Large intestine (tissue), 3 donors: Measurements from ENCODE around the gene NAA50. TPM values are rescaled to one million over a fixed set of nuclear protein-coding genes. Genes with fewer than 3 reads are reported as not detected.

Experiments used
- DNase-seq, 2 donors: peaks; one replicate each; pipeline versions ENCODE4 v3.0.0 to v3.0.0-alpha.2; 2013
- H3K27ac ChIP-seq: one replicate; pipeline ENCODE4 v1.5.1; 2013; ENCODE audit warnings: low read length
- H3K27me3 ChIP-seq: 2 replicates; pipeline ENCODE4 v1.6.1; 2013; ENCODE audit warnings: low read length; ENCODE audit not compliant: control insufficient read depth, insufficient read depth
- H3K36me3 ChIP-seq: 2 replicates; pipeline ENCODE4 v1.6.1; 2013; ENCODE audit warnings: low read length; ENCODE audit not compliant: control insufficient read depth, insufficient read depth
- H3K4me1 ChIP-seq: one replicate; pipeline ENCODE4 v1.6.1; 2013; ENCODE audit warnings: low read length; ENCODE audit not compliant: control insufficient read depth, insufficient read depth
- H3K4me3 ChIP-seq: one replicate; pipeline ENCODE4 v1.5.1; 2013; ENCODE audit warnings: low read length
- H3K9me3 ChIP-seq: one replicate; pipeline ENCODE4 v1.6.1; 2013; ENCODE audit warnings: mild to moderate bottlenecking, low read depth, low read length, moderate library complexity; ENCODE audit not compliant: control insufficient read depth
- WGBS: methylation state at CpG from one replicate; pipeline ENCODE4 v1.1.5; 2013; ENCODE audit warnings: low lambda C conversion rate; ENCODE audit not compliant: insufficient coverage; 5-methylcytosine and 5-hydroxymethylcytosine counted together
- polyA plus RNA-seq: library from polyadenylated mRNA; unstranded; fragments of 120-200 nt; gene quantifications from one replicate; pipeline ENCODE4 v1.2.1, GENCODE V29; 2013

Gene NAA50
- polyA plus RNA-seq, 1 donor, result 85.5 TPM

DNA sequence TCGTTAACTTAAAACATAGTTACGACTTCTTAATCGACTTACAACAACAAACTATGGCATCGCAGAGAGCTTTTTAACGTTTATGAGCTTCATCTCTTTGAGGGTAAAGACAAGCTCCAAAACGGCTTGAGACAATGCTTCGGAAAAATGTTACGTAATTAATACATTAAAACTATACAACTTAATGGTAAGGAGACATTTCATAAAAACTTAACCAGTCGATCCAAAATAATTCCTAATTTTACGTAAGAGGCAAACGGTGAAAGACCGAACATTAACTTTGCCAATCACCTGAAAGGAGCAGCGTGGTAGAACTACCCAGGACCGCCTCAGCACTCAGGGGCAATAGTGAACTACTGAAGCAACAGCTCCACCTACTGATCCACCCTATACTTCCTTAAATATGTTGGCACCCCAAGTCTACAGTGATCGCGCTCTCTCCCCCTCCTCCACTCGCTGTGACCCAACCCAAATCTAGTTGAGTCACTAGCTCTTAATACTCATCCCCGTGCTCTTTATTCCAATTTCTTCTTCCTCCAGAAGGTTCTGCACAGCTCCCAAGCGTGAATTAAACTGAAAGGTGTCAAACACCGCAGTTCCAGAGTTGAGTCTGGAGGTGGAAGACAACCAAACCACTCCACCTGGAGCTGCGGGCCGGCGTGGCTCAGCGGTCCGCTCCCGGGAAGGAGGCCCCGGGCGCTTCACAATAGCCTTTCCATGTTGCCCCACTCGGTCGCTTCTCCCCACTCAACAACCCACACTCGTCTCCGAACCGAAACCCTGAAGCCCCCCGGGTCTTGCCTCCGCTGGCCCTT, 901 bp downstream of the NAA50 start:
- H3K4me1 ChIP-seq, result peaks cover 12% of the 10 kb centered on the region

DNA sequence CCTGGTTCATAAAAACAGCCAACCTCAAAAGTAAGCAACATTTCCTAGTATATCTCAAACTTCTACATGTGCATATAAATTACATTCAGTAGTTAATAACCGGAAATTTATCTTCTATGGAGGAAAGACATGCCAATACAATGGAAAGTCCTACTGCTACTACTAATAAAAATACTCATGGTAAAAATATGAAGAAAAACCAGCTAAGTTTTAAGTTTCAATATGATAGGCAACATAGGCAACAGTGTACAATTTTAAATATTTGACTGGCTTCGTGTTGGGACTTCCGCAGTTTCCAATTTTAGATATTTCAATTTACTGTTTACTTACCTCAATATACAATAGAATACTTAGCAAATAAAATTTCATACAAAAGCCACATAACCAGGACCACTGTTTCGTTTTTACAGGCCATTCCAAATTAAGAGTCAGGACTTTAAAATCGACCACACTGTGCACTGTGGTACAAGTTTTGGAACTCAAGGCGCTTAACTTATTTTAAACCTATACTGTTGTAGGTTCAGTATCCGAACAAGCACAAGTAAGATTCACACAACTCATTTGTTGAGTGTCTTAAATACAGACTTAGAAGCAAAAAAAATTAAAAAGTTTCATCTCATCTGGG, 2.9 kb downstream of the NAA50 start:
- no peaks in the 10 kb centered on the region for H3K9me3 ChIP-seq
- 71% methylated on average over 4 of the region's 7 CpGs for WGBS
- H3K4me3 ChIP-seq, result no peak overlapping the region
- H3K36me3 ChIP-seq, result peaks cover 2% of the 10 kb centered on the region
- H3K27me3 ChIP-seq, result no peaks in the 10 kb centered on the region
- peaks cover 3% of the 10 kb centered on the region for H3K4me1 ChIP-seq
- no peak overlapping the region for H3K27ac ChIP-seq
- no peak for DNase-seq

More for the DNA sequence above, 901 bp downstream of the NAA50 start:
- Histone ChIP-seq H3K36me3 (peaks cover 2% of the 10 kb centered on the region), H3K4me3 (peak overlapping the region; percentile 85), H3K27ac (peak overlapping the region; percentile 100), H3K27me3 (no peaks in the 10 kb centered on the region), H3K9me3 (no peaks in the 10 kb centered on the region)
- 0% methylated on average over 2 of the region's 35 CpGs for WGBS
- DNase-seq, result peak; percentile 84 to 86

DNA sequence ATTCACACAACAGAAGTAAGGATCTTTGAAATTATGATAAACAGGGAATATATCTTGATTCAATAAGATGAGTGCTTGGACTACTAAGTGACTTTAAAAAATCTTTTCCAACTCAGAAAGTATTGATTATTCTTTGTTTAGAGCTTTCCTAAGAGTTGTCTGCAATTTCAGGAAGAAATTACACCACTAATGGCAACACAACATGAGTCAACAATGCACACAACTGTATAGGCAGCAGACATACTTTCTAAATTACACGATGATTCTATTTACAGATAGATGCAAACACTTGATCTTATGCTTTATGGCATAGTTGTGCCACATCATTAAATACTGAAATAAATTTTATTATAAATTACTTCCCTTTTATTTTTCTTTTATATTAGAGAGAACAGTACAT, 4.4 kb downstream of the NAA50 start:
- Histone ChIP-seq H3K27me3 (no peaks in the 10 kb centered on the region), H3K4me1 (peaks cover 3% of the 10 kb centered on the region), H3K36me3 (peaks cover 2% of the 10 kb centered on the region), H3K27ac (no peak overlapping the region), H3K4me3 (no peak overlapping the region), H3K9me3 (no peaks in the 10 kb centered on the region)
- no peak for DNase-seq
- no CpG with 5 or more reads among the region's 1 CpG for WGBS

DNA sequence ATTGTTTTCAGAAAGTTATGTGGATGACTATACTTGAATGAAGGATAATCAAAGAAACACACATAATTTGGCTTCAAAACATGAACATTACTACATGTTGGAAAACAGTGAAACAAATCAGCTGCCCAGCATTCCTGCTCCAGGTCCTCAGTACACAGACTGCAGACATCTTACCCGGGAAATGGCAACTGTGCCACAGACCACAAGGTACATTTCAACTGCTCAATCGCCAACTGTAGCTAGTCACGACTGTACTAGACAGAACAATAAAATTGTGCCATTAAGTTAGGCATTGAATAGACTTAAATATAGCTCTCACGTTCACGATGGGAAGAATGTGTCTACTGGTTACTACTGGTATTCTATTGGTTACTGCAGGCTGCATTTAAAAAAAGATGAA, 5.0 kb downstream of the NAA50 start:
- Histone ChIP-seq H3K27me3 (no peaks in the 10 kb centered on the region), H3K9me3 (no peaks in the 10 kb centered on the region), H3K4me1 (peaks cover 3% of the 10 kb centered on the region), H3K27ac (no peak overlapping the region), H3K4me3 (no peak overlapping the region), H3K36me3 (peaks cover 2% of the 10 kb centered on the region)
- WGBS, result no CpG with 5 or more reads among the region's 5 CpGs
- DNase-seq, result no peak

DNA sequence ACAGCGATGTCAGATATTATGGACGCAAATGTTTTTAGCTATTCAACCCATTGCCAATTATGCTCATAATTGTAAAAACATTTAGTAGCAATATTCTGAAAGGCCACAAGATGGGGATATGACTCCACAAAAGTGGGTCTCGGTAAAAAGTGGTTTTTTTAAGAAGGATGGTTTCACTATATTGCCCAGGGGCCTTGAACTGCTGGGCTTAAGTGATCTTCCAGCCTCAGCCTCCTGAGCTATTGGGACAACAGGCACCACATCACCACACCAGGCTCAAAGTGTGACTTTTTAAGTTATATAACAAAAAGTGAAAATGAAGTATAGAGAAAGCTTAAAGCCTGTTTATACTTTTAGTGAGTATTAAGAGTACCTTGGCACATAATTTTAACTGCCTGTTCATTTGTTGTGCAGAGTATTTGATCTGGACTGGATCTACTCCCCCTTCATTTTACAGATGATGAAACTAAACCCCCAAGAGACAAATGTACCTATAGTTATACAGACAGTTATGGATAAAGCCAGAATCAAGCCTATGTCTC, 9.4 kb downstream of the NAA50 start:
- Histone ChIP-seq H3K27ac (no peak overlapping the region), H3K4me3 (no peak overlapping the region), H3K27me3 (no peaks in the 10 kb centered on the region), H3K36me3 (peaks cover 2% of the 10 kb centered on the region), H3K4me1 (no peaks in the 10 kb centered on the region), H3K9me3 (no peaks in the 10 kb centered on the region)
- 100% methylated on average over 1 of the region's 3 CpGs for WGBS
- DNase-seq, result peak; percentile 20 to 54

DNA sequence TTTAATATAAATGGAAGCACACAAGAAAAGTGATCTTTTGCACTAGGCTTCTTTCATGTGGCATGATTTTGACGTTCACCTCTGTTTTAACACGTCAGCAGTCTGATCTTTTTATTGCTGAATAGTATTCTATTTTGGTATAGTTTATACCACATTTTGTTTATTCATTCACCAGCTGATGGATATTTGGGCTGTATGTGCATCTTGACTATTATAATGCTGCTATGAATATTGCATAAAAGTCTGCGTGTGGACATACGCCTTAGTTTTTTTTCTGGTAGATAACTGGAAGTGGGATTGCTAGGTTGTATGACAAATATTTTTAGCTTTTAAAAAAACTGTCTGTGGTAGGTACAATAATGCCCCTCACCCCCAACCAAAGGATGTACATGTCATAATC, 14.4 kb downstream of the NAA50 start:
- H3K4me3 ChIP-seq, result no peak overlapping the region
- no peaks in the 10 kb centered on the region for H3K4me1 ChIP-seq
- WGBS, result 100% methylated on average over 2 of the region's 4 CpGs
- H3K36me3 ChIP-seq, result peaks cover 6% of the 10 kb centered on the region
- H3K27ac ChIP-seq, result no peak overlapping the region
- DNase-seq, result no peak
- H3K27me3 ChIP-seq, result no peaks in the 10 kb centered on the region
- no peaks in the 10 kb centered on the region for H3K9me3 ChIP-seq

DNA sequence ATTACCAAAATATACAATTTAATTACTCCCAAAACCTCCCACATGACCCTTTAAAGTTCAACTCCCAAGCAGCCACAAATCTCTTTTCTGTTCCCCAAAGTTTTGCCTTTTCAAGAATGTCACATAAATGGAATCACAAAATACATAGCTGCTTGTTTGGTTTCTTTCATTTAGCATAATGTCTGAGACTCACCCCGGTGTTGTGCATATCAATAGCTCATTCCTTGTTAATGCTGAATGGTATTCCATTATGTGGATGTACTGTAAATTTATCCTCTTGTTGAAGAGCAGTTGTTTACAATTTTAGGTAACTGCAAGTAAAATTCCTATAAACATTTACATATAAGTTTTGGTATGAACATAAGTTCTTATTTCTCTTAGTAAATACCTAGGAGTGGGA, 15.5 kb downstream of the NAA50 start:
- DNase-seq, result no peak
- Histone ChIP-seq H3K27me3 (no peaks in the 10 kb centered on the region), H3K27ac (no peak overlapping the region), H3K36me3 (peaks cover 6% of the 10 kb centered on the region), H3K4me3 (no peak overlapping the region), H3K4me1 (no peaks in the 10 kb centered on the region), H3K9me3 (no peaks in the 10 kb centered on the region)
- no CpG with 5 or more reads among the region's 1 CpG for WGBS

DNA sequence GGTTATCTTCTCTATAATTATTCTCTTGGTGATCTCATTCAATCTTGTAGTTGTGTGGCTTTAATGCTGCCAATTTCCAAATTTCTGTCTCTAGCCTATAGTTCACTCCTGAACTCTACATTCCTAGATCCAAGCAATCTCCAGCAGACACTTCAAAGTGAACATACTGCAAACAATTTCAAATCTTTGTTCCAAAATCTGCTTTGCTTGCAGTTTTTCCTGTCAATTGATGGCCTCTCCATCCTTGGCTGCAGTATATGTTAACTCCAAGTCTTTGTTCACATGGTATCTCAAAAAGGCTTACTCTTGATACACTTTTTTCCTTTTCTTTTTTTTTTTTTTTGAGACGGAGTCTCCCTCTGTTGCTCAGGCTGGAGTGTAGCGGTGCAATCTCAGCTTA, 17.4 kb downstream of the NAA50 start:
- H3K27ac ChIP-seq, result no peak overlapping the region
- H3K9me3 ChIP-seq, result no peaks in the 10 kb centered on the region
- no peak for DNase-seq
- H3K4me1 ChIP-seq, result no peaks in the 10 kb centered on the region
- WGBS, result no CpG with 5 or more reads among the region's 2 CpGs
- H3K4me3 ChIP-seq, result no peak overlapping the region
- H3K36me3 ChIP-seq, result peaks cover 11% of the 10 kb centered on the region
- no peaks in the 10 kb centered on the region for H3K27me3 ChIP-seq

DNA sequence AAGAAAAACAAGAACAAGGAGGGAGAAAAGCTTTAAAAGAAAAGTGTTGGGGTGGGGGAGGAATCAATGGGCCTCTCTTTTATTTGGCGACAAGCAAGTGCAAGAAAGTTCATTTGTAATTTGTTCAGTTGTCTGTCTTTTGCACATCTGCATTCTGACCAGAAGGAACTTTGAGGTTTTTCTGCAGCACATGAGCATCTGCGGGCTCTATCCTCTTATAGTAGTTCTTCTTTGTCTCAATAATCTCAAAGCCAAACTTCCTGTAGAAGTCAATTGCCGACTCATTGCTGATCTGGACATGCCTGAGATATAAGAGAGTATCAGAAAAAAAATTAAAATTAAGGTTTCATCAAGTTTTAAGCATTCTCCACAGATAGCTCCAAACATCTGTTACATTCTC, 24.4 kb downstream of the NAA50 start:
- DNase-seq, result no peak
- Histone ChIP-seq H3K27ac (no peak overlapping the region), H3K9me3 (no peaks in the 10 kb centered on the region), H3K4me3 (no peak overlapping the region), H3K4me1 (no peaks in the 10 kb centered on the region), H3K27me3 (no peaks in the 10 kb centered on the region), H3K36me3 (peaks cover 31% of the 10 kb centered on the region)
- WGBS, result no CpG with 5 or more reads among the region's 3 CpGs

DNA sequence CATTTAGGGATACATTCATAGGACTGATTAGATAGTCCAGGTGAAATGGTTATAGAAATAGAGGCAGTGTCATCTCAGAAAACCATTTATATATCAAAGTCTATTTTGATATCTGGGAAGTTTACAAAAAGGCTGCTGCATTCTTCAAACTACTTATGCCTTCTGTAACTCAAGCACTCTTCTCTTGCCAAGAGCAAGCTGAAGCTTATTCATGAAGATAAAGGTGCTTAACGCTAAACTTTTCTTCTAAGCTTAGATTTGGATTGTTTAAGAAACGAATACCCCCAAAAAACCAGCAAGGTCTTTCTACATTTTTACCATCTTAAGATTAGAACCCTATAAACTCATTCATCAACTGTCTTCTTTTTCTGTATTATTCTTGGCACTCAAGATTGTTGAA, 26.3 kb downstream of the NAA50 start:
- 95% methylated on average over 2 of the region's 2 CpGs for WGBS
- H3K27me3 ChIP-seq, result no peaks in the 10 kb centered on the region
- no peaks in the 10 kb centered on the region for H3K9me3 ChIP-seq
- H3K4me3 ChIP-seq, result no peak overlapping the region
- no peaks in the 10 kb centered on the region for H3K4me1 ChIP-seq
- no peak overlapping the region for H3K27ac ChIP-seq
- peaks cover 28% of the 10 kb centered on the region for H3K36me3 ChIP-seq
- DNase-seq, result no peak
